Measurements from ENCODE around the gene PAPPA2. TPM values are rescaled to one million over a fixed set of nuclear protein-coding genes. Genes with fewer than 3 reads are reported as not detected.

The PAPPA2 gene
- total and polyA plus RNA-seq, 4 experiments from 2014 or later: not detected

DNA sequence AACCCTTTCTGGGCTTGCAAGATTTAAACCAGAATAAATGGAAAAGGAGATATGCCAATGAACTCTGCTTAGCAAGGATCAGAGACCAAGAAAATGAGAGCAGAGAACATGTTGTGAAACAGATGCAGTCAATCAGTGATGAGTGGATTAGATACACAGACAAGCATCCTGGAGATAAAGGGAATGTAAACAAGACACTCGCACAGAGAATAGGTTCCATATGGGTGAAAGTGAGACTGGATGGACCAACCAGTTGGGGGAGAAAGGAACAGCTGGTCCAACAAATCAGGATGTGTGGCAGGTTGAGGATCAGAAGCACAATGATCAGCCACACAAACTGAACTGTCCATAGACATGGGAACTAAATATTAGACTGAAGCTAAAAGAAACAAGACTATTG, 363.3 kb downstream of the PAPPA2 start:
- H3K9me3 ChIP-seq (ENCODE audit: control insufficient read depth in 1 of 2, low read length in 2 of 2): no peaks in the 10 kb centered on the region
- H3K27ac ChIP-seq (ENCODE audit: low read depth, low read length): no peak overlapping the region
- no peak overlapping the region for H3K4me3 ChIP-seq (ENCODE audit: low read length in 2 of 2)
- H3K4me1 ChIP-seq (ENCODE audit: insufficient read depth, low read length): no peaks in the 10 kb centered on the region
- no peaks in the 10 kb centered on the region for H3K36me3 Mint-ChIP-seq
- no peak for DNase-seq
- ChIA-PET CTCF (ENCODE audit: partially characterized antibody) (no interaction called here), POLR2A (ENCODE audit: partially characterized antibody) (no interaction called here)
- H3K27ac Mint-ChIP-seq: no peak overlapping the region
- intact Hi-C loops (cut with micrococcal nuclease): no loop called here
- H3K27me3 Mint-ChIP-seq: no peaks in the 10 kb centered on the region
- H3K9me3 Mint-ChIP-seq: peaks cover 0 to 5% (median under 1%) of the 10 kb centered on the region in 8 donors
- no peak overlapping the region for H3K4me3 Mint-ChIP-seq
- no peaks in the 10 kb centered on the region for H3K4me1 Mint-ChIP-seq
- no peaks in the 10 kb centered on the region for H3K36me3 ChIP-seq (ENCODE audit: insufficient read depth, low read length)
- no peaks in the 10 kb centered on the region for H3K27me3 ChIP-seq (ENCODE audit: insufficient read depth, low read length)

GRCh38 chr1:176829261-176829660, 366.3 kb downstream of the PAPPA2 start:
- ChIA-PET CTCF (ENCODE audit: partially characterized antibody) (no interaction called here), POLR2A (ENCODE audit: partially characterized antibody) (no interaction called here)
- Mint-ChIP-seq H3K27me3 (no peaks in the 10 kb centered on the region), H3K27ac (no peak overlapping the region), H3K4me1 (no peaks in the 10 kb centered on the region), H3K36me3 (no peaks in the 10 kb centered on the region), H3K4me3 (no peak overlapping the region), H3K9me3 (peaks cover 0 to 5% (median under 1%) of the 10 kb centered on the region in 8 donors)
- intact Hi-C loops (cut with micrococcal nuclease): no loop called here
- Histone ChIP-seq H3K4me1 (ENCODE audit: insufficient read depth, low read length) (no peaks in the 10 kb centered on the region), H3K4me3 (ENCODE audit: low read length in 2 of 2) (no peak overlapping the region), H3K27me3 (ENCODE audit: insufficient read depth, low read length) (no peaks in the 10 kb centered on the region), H3K9me3 (ENCODE audit: control insufficient read depth in 1 of 2, low read length in 2 of 2) (no peaks in the 10 kb centered on the region), H3K36me3 (ENCODE audit: insufficient read depth, low read length) (no peaks in the 10 kb centered on the region), H3K27ac (ENCODE audit: low read depth, low read length) (no peak overlapping the region)
- DNase-seq: no peak

GRCh38 chr1:176831150-176831549, 368.2 kb downstream of the PAPPA2 start:
- no peaks in the 10 kb centered on the region for H3K4me1 Mint-ChIP-seq
- no peak overlapping the region for H3K4me3 Mint-ChIP-seq

GRCh38 chr1:176837708-176838107, 374.7 kb downstream of the PAPPA2 start:
- no peak for DNase-seq
- intact Hi-C loops (cut with micrococcal nuclease): no loop called here
- H3K9me3 Mint-ChIP-seq: peaks cover 0 to 2% (median 0%) of the 10 kb centered on the region in 8 donors
- ChIA-PET POLR2A (ENCODE audit: partially characterized antibody) (no interaction called here), CTCF (ENCODE audit: partially characterized antibody) (no interaction called here)
- H3K4me1 Mint-ChIP-seq: no peaks in the 10 kb centered on the region
- H3K36me3 ChIP-seq (ENCODE audit: insufficient read depth, low read length): no peaks in the 10 kb centered on the region
- no peaks in the 10 kb centered on the region for H3K36me3 Mint-ChIP-seq
- H3K4me3 ChIP-seq (ENCODE audit: low read length in 2 of 2): no peak overlapping the region
- H3K27ac ChIP-seq (ENCODE audit: low read depth, low read length): no peak overlapping the region
- H3K27me3 ChIP-seq (ENCODE audit: insufficient read depth, low read length): no peaks in the 10 kb centered on the region
- no peaks in the 10 kb centered on the region for H3K9me3 ChIP-seq (ENCODE audit: control insufficient read depth in 1 of 2, low read length in 2 of 2)
- peaks cover 0 to 3% of the 10 kb centered on the region in 2 donors for H3K27me3 Mint-ChIP-seq
- H3K27ac Mint-ChIP-seq: no peak overlapping the region
- H3K4me3 Mint-ChIP-seq: no peak overlapping the region
- H3K4me1 ChIP-seq (ENCODE audit: insufficient read depth, low read length): no peaks in the 10 kb centered on the region

More at GRCh38 chr1:176831150-176831549, 368.2 kb downstream of the PAPPA2 start:
- Histone ChIP-seq H3K36me3 (ENCODE audit: insufficient read depth, low read length) (no peaks in the 10 kb centered on the region), H3K4me3 (ENCODE audit: low read length in 2 of 2) (no peak overlapping the region), H3K27me3 (ENCODE audit: insufficient read depth, low read length) (no peaks in the 10 kb centered on the region), H3K27ac (ENCODE audit: low read depth, low read length) (no peak overlapping the region), H3K4me1 (ENCODE audit: insufficient read depth, low read length) (no peaks in the 10 kb centered on the region), H3K9me3 (ENCODE audit: control insufficient read depth in 1 of 2, low read length in 2 of 2) (no peaks in the 10 kb centered on the region)
- Mint-ChIP-seq H3K9me3 (peaks cover 0 to 1% (median 0%) of the 10 kb centered on the region in 8 donors), H3K36me3 (no peaks in the 10 kb centered on the region), H3K27me3 (no peaks in the 10 kb centered on the region), H3K27ac (no peak overlapping the region)
- ChIA-PET CTCF (ENCODE audit: partially characterized antibody) (no interaction called here), POLR2A (ENCODE audit: partially characterized antibody) (no interaction called here)
- no peak for DNase-seq
- intact Hi-C loops (cut with micrococcal nuclease): no loop called here

- POLR2A ChIA-PET (ENCODE audit: partially characterized antibody): no interaction called here
- Histone ChIP-seq H3K4me1 (ENCODE audit: insufficient read depth, low read length) (no peaks in the 10 kb centered on the region), H3K27ac (ENCODE audit: low read depth, low read length) (no peak overlapping the region), H3K4me3 (ENCODE audit: low read length in 2 of 2) (no peak overlapping the region), H3K36me3 (ENCODE audit: insufficient read depth, low read length) (no peaks in the 10 kb centered on the region), H3K9me3 (ENCODE audit: control insufficient read depth in 1 of 2, low read length in 2 of 2) (no peaks in the 10 kb centered on the region), H3K27me3 (ENCODE audit: insufficient read depth, low read length) (no peaks in the 10 kb centered on the region)
- peaks cover 0 to 3% of the 10 kb centered on the region in 2 donors for H3K27me3 Mint-ChIP-seq
- H3K4me1 Mint-ChIP-seq: no peaks in the 10 kb centered on the region
- no peak for DNase-seq
- H3K36me3 Mint-ChIP-seq: no peaks in the 10 kb centered on the region
- H3K9me3 Mint-ChIP-seq: peaks cover 0 to 2% (median 0%) of the 10 kb centered on the region in 8 donors
- no peak overlapping the region for H3K4me3 Mint-ChIP-seq
- CTCF ChIA-PET (ENCODE audit: partially characterized antibody): no interaction called here
- intact Hi-C loops (cut with micrococcal nuclease): no loop called here
- no peak overlapping the region for H3K27ac Mint-ChIP-seq
Observed at GRCh38 chr1:176838276-176838995, 375.5 kb downstream of the PAPPA2 start.

DNA sequence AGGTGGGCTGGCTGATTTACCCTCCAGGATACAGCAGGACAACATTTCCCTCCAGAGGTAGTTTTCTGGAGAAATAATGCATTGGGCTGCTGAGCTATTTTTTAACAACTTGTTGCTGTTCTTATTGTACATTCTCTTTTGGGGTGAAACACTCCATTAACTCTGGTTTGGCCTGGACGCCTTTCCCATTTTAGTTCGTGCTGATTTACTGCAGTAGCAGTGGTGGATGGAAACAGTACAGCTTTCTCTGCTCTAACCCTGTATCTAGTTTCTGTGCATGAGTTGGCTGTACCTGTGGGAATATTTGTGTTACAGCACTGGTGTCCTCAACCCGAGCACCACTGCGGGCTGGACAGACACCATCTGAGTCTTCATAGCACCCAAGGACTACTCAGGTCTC, 376.2 kb downstream of the PAPPA2 start:
- intact Hi-C loops (cut with micrococcal nuclease): no loop called here
- no peaks in the 10 kb centered on the region for H3K4me1 Mint-ChIP-seq
- Histone ChIP-seq H3K27ac (ENCODE audit: low read depth, low read length) (no peak overlapping the region), H3K4me1 (ENCODE audit: insufficient read depth, low read length) (no peaks in the 10 kb centered on the region), H3K4me3 (ENCODE audit: low read length in 2 of 2) (no peak overlapping the region), H3K27me3 (ENCODE audit: insufficient read depth, low read length) (no peaks in the 10 kb centered on the region), H3K9me3 (ENCODE audit: control insufficient read depth in 1 of 2, low read length in 2 of 2) (no peaks in the 10 kb centered on the region), H3K36me3 (ENCODE audit: insufficient read depth, low read length) (no peaks in the 10 kb centered on the region)
- ChIA-PET POLR2A (ENCODE audit: partially characterized antibody) (no interaction called here), CTCF (ENCODE audit: partially characterized antibody) (no interaction called here)
- peaks cover 0 to 3% of the 10 kb centered on the region in 2 donors for H3K27me3 Mint-ChIP-seq
- peaks cover 0 to 2% (median 0%) of the 10 kb centered on the region in 8 donors for H3K9me3 Mint-ChIP-seq
- no peak overlapping the region for H3K4me3 Mint-ChIP-seq
- H3K36me3 Mint-ChIP-seq: no peaks in the 10 kb centered on the region
- no peak overlapping the region for H3K27ac Mint-ChIP-seq
- DNase-seq: no peak

DNA sequence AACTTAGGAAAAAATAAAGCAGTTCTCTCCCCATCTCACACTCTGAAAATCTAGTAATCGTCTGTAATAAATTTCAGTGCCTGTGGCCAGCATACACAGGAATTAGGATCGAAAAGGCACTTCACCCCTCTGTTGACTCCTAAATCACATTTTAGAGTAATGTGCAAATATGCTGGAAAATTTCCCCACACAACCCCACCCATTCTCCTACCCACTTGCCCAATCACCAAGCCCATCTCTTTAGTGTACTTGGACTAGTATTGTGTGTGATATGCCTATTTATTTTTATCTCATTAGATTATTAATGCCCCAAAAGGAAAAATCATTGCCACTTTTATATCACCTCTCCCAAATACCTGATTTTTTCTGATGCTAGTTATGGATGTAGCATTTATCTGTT, 378.3 kb downstream of the PAPPA2 start:
- no peaks in the 10 kb centered on the region for H3K4me1 ChIP-seq (ENCODE audit: insufficient read depth, low read length)
- Mint-ChIP-seq H3K27ac (no peak overlapping the region), H3K4me1 (no peaks in the 10 kb centered on the region), H3K9me3 (peaks cover 0 to 2% (median 0%) of the 10 kb centered on the region in 8 donors), H3K4me3 (no peak overlapping the region), H3K36me3 (no peaks in the 10 kb centered on the region), H3K27me3 (peaks cover 1 to 3% of the 10 kb centered on the region in 2 donors)
- no peak overlapping the region for H3K27ac ChIP-seq (ENCODE audit: low read depth, low read length)
- H3K36me3 ChIP-seq (ENCODE audit: insufficient read depth, low read length): no peaks in the 10 kb centered on the region
- no peaks in the 10 kb centered on the region for H3K9me3 ChIP-seq (ENCODE audit: control insufficient read depth in 1 of 2, low read length in 2 of 2)
- CTCF ChIA-PET (ENCODE audit: partially characterized antibody): no interaction called here
- no peak for DNase-seq
- H3K27me3 ChIP-seq (ENCODE audit: insufficient read depth, low read length): no peaks in the 10 kb centered on the region
- no peak overlapping the region for H3K4me3 ChIP-seq (ENCODE audit: low read length in 2 of 2)
- intact Hi-C loops (cut with micrococcal nuclease): no loop called here
- POLR2A ChIA-PET (ENCODE audit: partially characterized antibody): no interaction called here

Data from CD4-positive, alpha-beta memory T cell (primary cell).